ENCODE measurements around the gene CDA. TPM values are rescaled to one million over a fixed set of nuclear protein-coding genes. Genes with fewer than 3 reads are reported as not detected.

The CDA gene
- total RNA-seq, 1 donor from 2014 or later, result 16.0 TPM

GRCh38 chr1:20552728-20553445, 36.0 kb upstream of the CDA start:
- Histone ChIP-seq H3K4me3 (peak overlapping the region; percentile 34 to 35), H3K36me3 (no peaks in the 10 kb centered on the region), H3K4me1 (peaks cover 14% of the 10 kb centered on the region), H3K27ac (no peak overlapping the region), H3K9me3 (no peaks in the 10 kb centered on the region), H3K27me3 (peaks cover 7% of the 10 kb centered on the region)
- no peak for TF ChIP-seq POLR2AphosphoS5 (IDR thresholded peaks at IDR 0.05; ENCODE audit: insufficient read depth in 1 of 2, low read depth in 1 of 2)
- TF ChIP-seq POLR2A (IDR thresholded peaks at IDR 0.05), result no peak
- no peak for TF ChIP-seq CTCF (IDR thresholded peaks at IDR 0.05)
- intact Hi-C loops (cut with DNase I), result no loop called here
- no peak for DNase-seq (ENCODE audit: extremely low spot score in 2 of 2)

- Histone ChIP-seq H3K27me3 (peaks cover 7% of the 10 kb centered on the region), H3K27ac (no peak overlapping the region), H3K9me3 (no peaks in the 10 kb centered on the region), H3K4me3 (no peak overlapping the region), H3K36me3 (no peaks in the 10 kb centered on the region), H3K4me1 (peaks cover 14% of the 10 kb centered on the region)
- no peak for TF ChIP-seq POLR2A (IDR thresholded peaks at IDR 0.05)
- TF ChIP-seq POLR2AphosphoS5 (IDR thresholded peaks at IDR 0.05; ENCODE audit: insufficient read depth in 1 of 2, low read depth in 1 of 2), result no peak
- no peak for TF ChIP-seq CTCF (IDR thresholded peaks at IDR 0.05)
- DNase-seq (ENCODE audit: extremely low spot score in 2 of 2), result no peak
- intact Hi-C loops (cut with DNase I), result no loop called here
These were observed 33.7 kb upstream of the CDA start for GRCh38 chr1:20555025-20555757.

- TF ChIP-seq CTCF (IDR thresholded peaks at IDR 0.05) (no peak), POLR2AphosphoS5 (IDR thresholded peaks at IDR 0.05; ENCODE audit: insufficient read depth in 1 of 2, low read depth in 1 of 2) (no peak), POLR2A (IDR thresholded peaks at IDR 0.05) (no peak)
- Histone ChIP-seq H3K27me3 (peaks cover 7% of the 10 kb centered on the region), H3K4me1 (peaks cover 14% of the 10 kb centered on the region), H3K27ac (no peak overlapping the region), H3K9me3 (no peaks in the 10 kb centered on the region), H3K36me3 (no peaks in the 10 kb centered on the region), H3K4me3 (no peak overlapping the region)
- DNase-seq (ENCODE audit: extremely low spot score in 2 of 2), result no peak
- intact Hi-C loops (cut with DNase I), result no loop called here
These were observed 33.2 kb upstream of the CDA start for GRCh38 chr1:20555758-20556120.

- Histone ChIP-seq H3K4me1 (no peaks in the 10 kb centered on the region), H3K27me3 (no peaks in the 10 kb centered on the region)
These were observed 30.7 kb upstream of the CDA start for GRCh38 chr1:20558191-20558590.

More at GRCh38 chr1:20558191-20558590, 30.7 kb upstream of the CDA start:
- H3K27ac ChIP-seq, result no peak overlapping the region
- H3K9me3 ChIP-seq, result no peaks in the 10 kb centered on the region
- no peaks in the 10 kb centered on the region for H3K36me3 ChIP-seq
- TF ChIP-seq POLR2AphosphoS5 (IDR thresholded peaks at IDR 0.05; ENCODE audit: insufficient read depth in 1 of 2, low read depth in 1 of 2), result no peak
- TF ChIP-seq POLR2A (IDR thresholded peaks at IDR 0.05), result no peak
- TF ChIP-seq CTCF (IDR thresholded peaks at IDR 0.05), result no peak
- intact Hi-C loops (cut with DNase I), result no loop called here
- no peak overlapping the region for H3K4me3 ChIP-seq
- DNase-seq (ENCODE audit: extremely low spot score in 2 of 2), result no peak
